HG03469 (cell line): Measurements from ENCODE around the gene PABPC3.

ENCODE experiments used
- ATAC-seq: cut with Tn5 transposase; IDR thresholded peaks from one replicate; pipeline ENCODE4 v1.9.1; 2021; ENCODE audit warnings: mild to moderate bottlenecking, moderate library complexity, moderate number of reproducible peaks; ENCODE audit not compliant: unreplicated experiment

PABPC3 gene

GRCh38 chr13:25095851-25096453 is at the start of gene PABPC3:
TSS of gene PABPC3 (plus strand) at chr13:25096136. CDS start at chr13:25096199, 63 bp downstream.
- no peak for ATAC-seq

GRCh38 chr13:25046274-25046984 is 49.5 kb upstream of the PABPC3 start:
- ATAC-seq, result no peak

GRCh38 chr13:25046985-25047511 is 48.9 kb upstream of the PABPC3 start:
- no peak for ATAC-seq

- no peak for ATAC-seq
Measured at GRCh38 chr13:25051065-25051464, 44.9 kb upstream of the PABPC3 start.

- no peak for ATAC-seq
Measured at GRCh38 chr13:25059166-25059565, 36.8 kb upstream of the PABPC3 start.

GRCh38 chr13:25059958-25060357 is 36.0 kb upstream of the PABPC3 start:
- no peak for ATAC-seq

- ATAC-seq, result no peak
Measured at GRCh38 chr13:25062479-25062878, 33.5 kb upstream of the PABPC3 start.

- ATAC-seq, result no peak
Measured at GRCh38 chr13:25064396-25064795, 31.5 kb upstream of the PABPC3 start.

- ATAC-seq, result no peak
Measured at GRCh38 chr13:25065974-25066770, 29.8 kb upstream of the PABPC3 start.

- no peak for ATAC-seq
Measured at GRCh38 chr13:25067064-25067463, 28.9 kb upstream of the PABPC3 start.

GRCh38 chr13:25068810-25069209 is 27.1 kb upstream of the PABPC3 start:
- ATAC-seq, result no peak

- ATAC-seq, result no peak
Measured at GRCh38 chr13:25069236-25069635, 26.7 kb upstream of the PABPC3 start.

- ATAC-seq, result no peak
Measured at GRCh38 chr13:25069911-25070310, 26.0 kb upstream of the PABPC3 start.

- ATAC-seq, result no peak
Measured at GRCh38 chr13:25080773-25081172, 15.2 kb upstream of the PABPC3 start.

GRCh38 chr13:25084096-25084495 is 11.8 kb upstream of the PABPC3 start:
- ATAC-seq, result no peak

- no peak for ATAC-seq
Measured at GRCh38 chr13:25085125-25085742, 10.7 kb upstream of the PABPC3 start.

- ATAC-seq, result no peak
Measured at GRCh38 chr13:25088562-25089221, 7.2 kb upstream of the PABPC3 start.

- no peak for ATAC-seq
Measured at GRCh38 chr13:25097426-25097825, 1.5 kb downstream of the PABPC3 start.

GRCh38 chr13:25103711-25104110 is 7.8 kb downstream of the PABPC3 start:
- ATAC-seq, result no peak

- no peak for ATAC-seq
Measured at GRCh38 chr13:25109341-25109740, 13.4 kb downstream of the PABPC3 start.
